Measurements from ENCODE around the gene CREB3L2. TPM values are rescaled to one million over a fixed set of nuclear protein-coding genes. Genes with fewer than 3 reads are reported as not detected.

Gene CREB3L2
- total RNA-seq, 1 experiment from 2014 or later = 41.2 TPM

- no peak for DNase-seq
- TF ChIP-seq CTCF (conservative IDR thresholded peaks at IDR 0.05) (no peak), EZH2 (IDR thresholded peaks at IDR 0.05; ENCODE audit: low read depth) (no peak)
- Histone ChIP-seq H2AFZ (no peak overlapping the region), H3K4me1 (replicated peaks; ENCODE audit: insufficient read depth) (no peaks in the 10 kb centered on the region), H3K9me3 (ENCODE audit: insufficient read depth, low read depth) (no peaks in the 10 kb centered on the region), H4K20me1 (ENCODE audit: insufficient read depth) (no peaks in the 10 kb centered on the region), H3K79me2 (ENCODE audit: low read depth) (no peaks in the 10 kb centered on the region), H3K9me2 (ENCODE audit: insufficient read depth) (no peaks in the 10 kb centered on the region; the same call in 1 of the 2 replicates), H3K27me3 (ENCODE audit: insufficient read depth, low read depth) (no peaks in the 10 kb centered on the region), H3K4me3 (no peak overlapping the region), H3K27ac (no peak overlapping the region), H3K4me2 (no peak overlapping the region), H3K36me3 (ENCODE audit: low read depth) (no peaks in the 10 kb centered on the region), H3F3A (ENCODE audit: insufficient read depth, low read depth) (no peaks in the 10 kb centered on the region)
- intact Hi-C loops (cut with micrococcal nuclease; ENCODE audit: unreplicated experiment) = no loop called here
- BruUV-seq (replicated peaks) = no TSS peak
- CTCF ChIA-PET = interaction anchor here (0.6 kb wide), 1 partner anchor 79 kb away, joined by 3 read pairs; no protein-coding TSS in a partner anchor
- POLR2A ChIA-PET (ENCODE audit: unreplicated experiment) = no interaction called here
Observed at GRCh38 chr7:137853053-137853452, 148.8 kb downstream of the CREB3L2 start.

- TF ChIP-seq CTCF (conservative IDR thresholded peaks at IDR 0.05) (no peak), EZH2 (IDR thresholded peaks at IDR 0.05; ENCODE audit: low read depth) (no peak)
- H4K20me1 ChIP-seq (ENCODE audit: insufficient read depth) = no peaks in the 10 kb centered on the region
- H3K4me1 ChIP-seq (replicated peaks; ENCODE audit: insufficient read depth) = no peaks in the 10 kb centered on the region
- ChIA-PET CTCF (interaction anchor here (0.5 kb wide), 1 partner anchor 847 kb away, joined by 4 read pairs; no protein-coding TSS in a partner anchor), POLR2A (ENCODE audit: unreplicated experiment) (no interaction called here)
- no peaks in the 10 kb centered on the region for H3K9me3 ChIP-seq (ENCODE audit: insufficient read depth, low read depth)
- H2AFZ ChIP-seq = no peak overlapping the region
- no peak overlapping the region for H3K4me2 ChIP-seq
- H3K27me3 ChIP-seq (ENCODE audit: insufficient read depth, low read depth) = no peaks in the 10 kb centered on the region
- intact Hi-C loops (cut with micrococcal nuclease; ENCODE audit: unreplicated experiment) = no loop called here
- H3K9me2 ChIP-seq (ENCODE audit: insufficient read depth) = no peaks in the 10 kb centered on the region; the same call in 1 of the 2 replicates
- H3K79me2 ChIP-seq (ENCODE audit: low read depth) = no peaks in the 10 kb centered on the region
- no peak overlapping the region for H3K4me3 ChIP-seq
- H3K27ac ChIP-seq = no peak overlapping the region
- no peak for DNase-seq
- BruUV-seq (replicated peaks) = no TSS peak
- no peaks in the 10 kb centered on the region for H3K36me3 ChIP-seq (ENCODE audit: low read depth)
- no peaks in the 10 kb centered on the region for H3F3A ChIP-seq (ENCODE audit: insufficient read depth, low read depth)
Observed at GRCh38 chr7:137852108-137852507, 149.8 kb downstream of the CREB3L2 start.

GRCh38 chr7:137850972-137851945, 150.6 kb downstream of the CREB3L2 start:
- no peak overlapping the region for H2AFZ ChIP-seq
- no peak overlapping the region for H3K4me3 ChIP-seq
- no peaks in the 10 kb centered on the region for H3K9me3 ChIP-seq (ENCODE audit: insufficient read depth, low read depth)
- ChIA-PET CTCF (no interaction called here), POLR2A (ENCODE audit: unreplicated experiment) (no interaction called here)
- BruUV-seq (replicated peaks) = no TSS peak
- H3K27me3 ChIP-seq (ENCODE audit: insufficient read depth, low read depth) = no peaks in the 10 kb centered on the region
- no peaks in the 10 kb centered on the region for H3F3A ChIP-seq (ENCODE audit: insufficient read depth, low read depth)
- no peak for DNase-seq
- no peaks in the 10 kb centered on the region for H4K20me1 ChIP-seq (ENCODE audit: insufficient read depth)
- no peaks in the 10 kb centered on the region for H3K4me1 ChIP-seq (replicated peaks; ENCODE audit: insufficient read depth)
- no peaks in the 10 kb centered on the region for H3K9me2 ChIP-seq (ENCODE audit: insufficient read depth)
- H3K36me3 ChIP-seq (ENCODE audit: low read depth) = no peaks in the 10 kb centered on the region
- no peak overlapping the region for H3K4me2 ChIP-seq
- intact Hi-C loops (cut with micrococcal nuclease; ENCODE audit: unreplicated experiment) = no loop called here
- no peaks in the 10 kb centered on the region for H3K79me2 ChIP-seq (ENCODE audit: low read depth)
- TF ChIP-seq EZH2 (IDR thresholded peaks at IDR 0.05; ENCODE audit: low read depth) = no peak
- TF ChIP-seq CTCF (conservative IDR thresholded peaks at IDR 0.05) = no peak
- H3K27ac ChIP-seq = no peak overlapping the region

All from PC-9 (cell line).